HG02943 (cell line): ENCODE measurements around the gene CLEC10A.
"Not testable (repeated sequence)": the region's sequence is repeated elsewhere in the genome, so short reads cannot be mapped to it uniquely, and the experiment has no call there.

Source experiments
- ATAC-seq: cut with Tn5 transposase; IDR thresholded peaks from one replicate; pipeline ENCODE4 v1.9.1; 2021; ENCODE audit warnings: mild to moderate bottlenecking, low read depth, moderate library complexity; ENCODE audit not compliant: unreplicated experiment

CLEC10A gene, protein sequence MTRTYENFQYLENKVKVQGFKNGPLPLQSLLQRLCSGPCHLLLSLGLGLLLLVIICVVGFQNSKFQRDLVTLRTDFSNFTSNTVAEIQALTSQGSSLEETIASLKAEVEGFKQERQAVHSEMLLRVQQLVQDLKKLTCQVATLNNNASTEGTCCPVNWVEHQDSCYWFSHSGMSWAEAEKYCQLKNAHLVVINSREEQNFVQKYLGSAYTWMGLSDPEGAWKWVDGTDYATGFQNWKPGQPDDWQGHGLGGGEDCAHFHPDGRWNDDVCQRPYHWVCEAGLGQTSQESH

DNA sequence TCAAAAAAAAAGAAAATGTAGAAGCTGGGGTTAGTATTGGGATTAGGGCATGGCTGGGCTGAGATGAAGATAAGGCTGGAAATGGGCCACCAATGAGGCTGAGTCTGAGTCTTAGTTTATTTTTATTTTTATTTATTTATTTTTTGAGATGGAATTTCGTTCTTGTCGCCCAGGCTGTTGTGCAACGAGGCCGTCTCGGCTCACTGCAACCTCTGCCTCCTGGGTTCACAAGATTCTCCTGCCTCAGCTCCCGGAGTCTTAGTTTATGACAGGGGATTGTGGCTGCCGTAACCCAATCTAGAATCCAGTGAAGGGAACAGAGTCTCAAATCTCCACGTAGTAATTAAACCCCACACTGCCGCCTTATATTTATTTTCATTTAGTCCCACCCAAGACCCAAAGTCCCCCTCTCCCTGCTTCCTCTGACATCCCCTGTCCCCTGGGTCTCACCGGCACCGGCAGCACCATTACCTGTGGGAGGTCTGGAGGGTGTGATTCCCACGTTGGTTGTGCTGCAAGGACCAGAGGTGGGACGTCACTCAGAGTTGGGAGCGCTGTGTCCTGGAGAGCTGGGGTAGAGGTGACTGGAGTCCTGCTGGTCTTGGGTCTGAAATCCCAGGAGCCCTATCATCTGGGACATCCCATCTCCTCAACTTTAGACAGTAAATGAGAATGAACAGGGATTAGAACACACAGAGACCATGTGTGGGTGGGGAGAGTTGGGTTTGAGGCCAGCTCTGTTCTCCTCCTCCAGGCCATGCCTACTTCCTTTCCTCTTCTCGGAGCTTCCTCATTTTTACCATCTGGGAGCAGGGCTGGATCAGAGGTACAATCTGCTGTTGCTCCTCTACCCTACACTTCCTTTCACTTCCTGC, at the start of gene CLEC10A:
Gene CLEC10A, minus strand, starts transcription at position 671 of the 875 bp plus-strand sequence. CDS start 1,439 bp downstream, outside the sequence.
- no peak for ATAC-seq

DNA sequence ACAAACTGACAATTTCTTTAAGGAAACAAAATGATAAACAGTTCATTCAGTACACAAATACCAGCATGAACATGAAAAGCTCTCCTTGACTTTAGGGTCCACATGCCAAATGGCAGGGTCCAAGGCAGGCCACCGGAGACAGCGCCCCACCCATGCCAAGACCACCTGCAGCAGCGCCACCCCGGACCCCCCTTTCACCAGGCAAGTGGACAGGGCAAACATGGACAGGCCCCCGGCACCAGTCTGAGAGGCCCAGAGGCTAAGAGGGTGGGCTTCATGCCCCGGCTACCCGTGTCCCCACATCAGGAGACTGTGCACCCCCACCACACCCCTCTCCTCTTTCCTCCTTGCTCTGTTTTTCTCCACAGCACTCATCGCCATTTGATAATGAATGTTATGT, 49.3 kb upstream of the CLEC10A start:
- no peak for ATAC-seq

DNA sequence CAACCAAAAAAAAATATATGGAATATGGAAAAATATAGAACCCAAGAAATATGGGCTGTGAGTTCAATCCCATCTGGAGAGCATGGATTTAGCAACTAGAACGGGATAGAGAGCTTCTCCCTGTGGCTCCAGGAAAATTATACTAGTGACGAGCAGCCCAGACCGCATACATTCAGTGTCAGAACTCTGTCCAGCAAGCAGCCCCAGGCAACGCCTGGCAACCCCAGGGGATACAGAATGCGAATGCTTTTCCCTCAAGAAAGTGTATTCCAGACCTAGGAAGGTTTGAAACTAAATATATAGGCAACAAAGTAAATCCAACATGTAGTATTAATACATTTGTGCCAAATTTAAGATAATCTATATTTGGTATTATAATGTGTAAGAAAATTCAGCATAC, 48.1 kb upstream of the CLEC10A start:
- ATAC-seq = no peak

DNA sequence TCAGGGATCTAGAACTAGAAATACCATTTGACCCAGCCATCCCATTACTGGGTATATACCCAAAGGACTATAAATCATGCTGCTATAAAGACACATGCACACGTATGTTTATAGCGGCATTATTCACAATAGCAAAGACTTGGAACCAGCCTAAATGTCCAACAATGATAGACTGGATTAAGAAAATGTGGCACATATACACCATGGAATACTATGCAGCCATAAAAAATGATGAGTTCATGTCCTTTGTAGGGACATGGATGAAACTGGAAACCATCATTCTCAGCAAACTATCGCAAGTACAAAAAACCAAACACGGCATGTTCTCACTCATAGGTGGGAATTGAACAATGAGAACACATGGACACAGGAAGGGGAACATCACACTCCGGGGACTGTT, 47.5 kb upstream of the CLEC10A start:
- ATAC-seq = not testable (repeated sequence)

DNA sequence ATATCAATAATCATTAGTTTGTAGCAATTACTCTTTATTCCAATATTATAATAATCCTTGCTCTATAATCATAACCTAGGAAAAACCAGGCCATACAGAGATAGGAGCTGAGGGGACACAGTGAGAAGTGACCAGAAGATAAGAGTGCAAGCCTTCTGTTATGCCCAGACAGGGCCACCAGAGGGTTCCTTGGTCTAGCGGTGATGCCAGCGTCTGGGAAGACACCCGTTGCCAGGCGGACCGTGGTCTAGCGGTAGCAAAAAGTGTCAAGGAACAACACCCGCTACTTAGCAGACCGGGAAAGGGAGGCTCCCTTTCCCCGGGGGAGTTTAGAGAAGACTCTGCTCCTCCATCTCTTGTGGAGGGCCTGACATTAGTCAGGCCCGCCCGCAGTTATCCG, 46.3 kb upstream of the CLEC10A start:
- not testable (repeated sequence) for ATAC-seq

DNA sequence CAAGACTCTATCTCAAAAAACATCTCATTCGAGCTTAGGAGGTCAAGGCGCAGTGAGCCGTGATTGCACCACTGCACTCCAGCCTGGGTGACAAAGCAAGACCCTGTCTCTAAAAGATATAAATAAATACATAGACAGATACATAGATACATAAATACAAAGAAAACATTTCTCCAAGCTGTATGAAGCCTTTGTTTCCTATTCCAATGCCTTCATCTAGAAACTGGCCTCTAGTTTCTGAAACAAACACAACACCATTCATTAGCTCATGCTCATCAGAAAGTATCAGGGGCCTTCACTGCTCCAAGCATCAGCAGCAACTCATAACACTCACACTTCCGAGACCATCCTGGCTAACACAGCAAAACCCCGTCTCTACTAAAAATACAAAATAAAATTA, 44.9 kb upstream of the CLEC10A start:
- no peak for ATAC-seq

DNA sequence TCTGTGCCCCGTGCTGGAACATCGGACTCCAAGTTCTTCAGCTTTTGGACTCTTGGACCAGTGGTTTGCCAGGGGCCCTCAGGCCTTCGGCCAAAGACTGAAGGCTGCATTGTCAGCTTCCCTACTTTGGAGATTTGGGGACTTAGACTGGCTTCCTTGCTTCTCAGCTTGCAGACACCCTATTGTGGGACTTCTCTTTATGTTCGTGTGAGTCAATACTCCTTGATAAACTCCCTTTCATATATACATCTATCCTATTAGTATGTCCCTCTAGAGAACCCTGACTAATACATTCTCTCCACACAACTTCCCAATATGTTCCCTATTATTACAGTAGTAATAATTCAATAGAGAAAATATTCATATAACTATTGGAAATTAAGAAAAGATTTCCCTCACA, 43.8 kb upstream of the CLEC10A start:
- no peak for ATAC-seq

DNA sequence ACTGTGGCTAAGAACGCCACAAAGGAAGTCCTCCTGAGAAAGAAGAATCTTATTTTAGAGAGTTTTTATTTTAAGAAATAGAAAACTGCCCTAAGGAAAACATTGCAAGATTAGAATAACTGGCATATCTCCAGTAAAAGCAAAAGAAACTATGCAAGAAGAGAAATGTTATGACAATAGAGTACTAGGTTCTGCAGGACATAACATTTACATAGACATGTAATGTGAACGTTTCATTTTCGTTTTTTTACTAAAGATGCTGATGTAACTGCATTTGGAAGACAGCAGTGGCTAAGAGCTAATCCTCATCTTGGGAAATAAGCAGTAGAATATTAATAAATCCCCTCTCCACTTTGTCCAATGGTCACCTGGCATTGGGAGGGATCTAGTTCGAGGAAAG, 42.3 kb upstream of the CLEC10A start:
- no peak for ATAC-seq

DNA sequence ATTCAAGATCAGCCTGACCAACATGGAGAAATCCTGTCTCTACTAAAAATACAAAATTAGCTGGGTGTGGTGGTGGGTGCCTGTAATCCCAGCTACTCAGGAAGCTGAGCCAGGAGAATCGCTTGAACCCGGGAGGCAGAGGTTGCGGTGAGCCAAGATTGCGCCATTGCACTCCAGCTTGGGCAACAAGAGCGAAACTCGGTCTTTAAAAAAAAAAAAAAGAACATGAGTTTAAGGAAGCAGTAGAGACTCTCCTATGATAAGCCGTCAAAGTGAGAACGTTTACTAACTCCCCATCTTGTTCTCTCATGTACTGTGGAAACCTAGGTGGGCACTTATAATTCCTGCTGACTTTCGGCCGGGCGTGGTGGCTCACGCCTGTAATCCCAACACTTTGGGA, 40.6 kb upstream of the CLEC10A start:
- ATAC-seq = not testable (repeated sequence)

DNA sequence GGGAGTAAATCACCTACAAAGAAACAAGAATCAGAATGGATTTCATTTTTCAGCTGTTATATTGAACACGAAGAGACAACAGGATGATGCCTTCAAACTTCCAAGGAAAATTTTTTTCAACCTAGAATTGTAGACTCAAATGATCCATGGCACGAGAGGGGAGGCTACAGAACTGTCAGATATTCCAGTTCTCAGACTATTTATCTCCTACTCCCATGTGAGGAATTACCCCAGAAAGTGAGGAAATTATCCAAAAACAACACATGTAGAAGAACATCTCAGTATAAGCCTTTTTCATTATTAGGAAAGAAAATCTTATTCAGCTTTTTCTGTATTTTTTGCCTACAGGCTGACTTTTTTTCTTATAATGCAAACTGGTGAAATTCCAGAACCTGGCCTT, 40.1 kb upstream of the CLEC10A start:
- ATAC-seq = no peak

DNA sequence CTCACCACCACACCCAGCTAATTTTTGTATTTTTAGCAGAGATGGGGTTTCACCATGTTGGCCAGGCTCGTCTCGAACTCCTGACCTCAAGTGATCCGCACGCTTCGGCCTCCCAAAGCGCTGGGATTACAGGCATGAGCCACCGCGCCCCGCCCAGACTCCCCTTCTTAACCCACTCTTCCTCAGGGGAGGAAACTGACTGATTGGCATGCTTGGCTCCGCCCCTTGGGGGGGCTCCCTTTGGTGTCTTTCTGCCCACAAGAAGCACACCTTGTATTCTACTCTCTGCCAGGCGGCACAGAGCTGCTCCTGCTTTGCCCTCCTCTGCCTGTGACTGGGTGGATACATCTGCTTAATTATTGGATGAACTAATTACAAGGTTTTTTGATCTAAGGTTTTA, 39.3 kb upstream of the CLEC10A start:
- ATAC-seq = no peak

DNA sequence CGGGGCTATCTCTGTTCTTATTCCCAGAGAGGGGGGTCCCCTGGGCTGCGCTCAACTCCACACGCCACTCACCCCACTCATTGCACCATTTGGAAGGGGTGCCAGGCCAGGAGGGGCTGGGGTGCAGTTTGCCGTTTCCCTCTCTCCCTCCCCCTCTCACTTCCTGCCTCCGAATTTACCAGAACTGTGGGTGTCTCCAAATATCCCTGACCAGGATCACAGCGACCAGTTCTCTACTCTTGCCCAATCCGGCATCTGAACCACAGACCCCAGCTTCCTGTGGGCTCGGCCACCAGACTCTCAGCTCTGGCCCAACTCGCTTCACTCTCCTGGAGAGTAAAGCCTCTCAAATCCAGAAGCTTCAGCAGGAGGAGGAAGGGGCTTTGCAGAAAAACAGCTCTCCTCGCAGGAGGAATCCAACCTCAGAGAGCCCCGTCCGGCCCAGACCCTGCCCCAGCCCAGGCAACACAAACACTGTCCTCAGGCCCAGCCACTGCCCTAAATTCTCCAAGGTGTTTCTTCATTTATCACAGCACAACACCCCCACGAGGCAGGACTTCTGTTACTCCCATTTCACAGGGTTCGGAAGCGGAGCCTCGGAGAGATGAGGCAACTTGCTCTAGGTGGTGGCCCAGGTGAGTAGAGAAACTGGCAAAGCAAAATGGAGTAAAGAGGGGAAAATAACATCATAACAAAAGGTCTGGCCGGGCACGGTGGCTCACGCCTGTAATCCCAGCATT, 35.0 kb upstream of the CLEC10A start:
- no peak for ATAC-seq

DNA sequence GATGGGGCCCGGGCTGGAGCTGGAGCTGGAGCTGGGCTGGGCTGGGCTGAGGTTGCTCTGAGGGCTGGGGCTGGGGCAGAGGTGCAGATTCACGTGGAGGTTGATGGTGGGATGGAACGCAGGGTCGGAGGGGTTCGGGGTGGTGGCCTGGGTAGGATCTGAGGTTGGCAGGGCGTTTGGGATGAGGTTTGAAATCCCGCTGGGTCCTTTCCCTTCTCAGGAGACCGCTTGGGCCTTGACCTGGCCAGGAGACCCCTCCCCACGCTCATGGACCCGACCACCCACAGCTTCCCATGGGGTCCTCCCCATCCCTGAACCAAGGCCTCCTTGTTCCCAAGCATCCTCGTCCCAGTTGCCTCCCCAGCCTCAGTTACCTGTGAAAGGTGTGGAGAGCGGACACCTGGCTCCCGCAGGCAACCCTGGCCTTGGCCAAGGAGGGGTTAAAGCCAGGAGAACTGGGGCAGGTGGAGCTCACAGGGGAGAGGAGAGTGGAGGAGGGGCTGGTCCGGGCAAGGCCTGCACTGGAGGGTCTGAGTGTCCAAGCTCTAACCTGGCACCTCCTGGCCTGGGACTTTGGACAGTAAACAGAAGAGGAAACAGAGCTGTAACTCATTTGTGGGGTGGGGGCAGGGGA, 34.3 kb upstream of the CLEC10A start, which contains the start of gene ASGR2:
Gene ASGR2, minus strand, starts transcription at position 582 of the 634 bp plus-strand sequence. CDS start 582 bp downstream, outside the sequence.
- ATAC-seq = no peak

DNA sequence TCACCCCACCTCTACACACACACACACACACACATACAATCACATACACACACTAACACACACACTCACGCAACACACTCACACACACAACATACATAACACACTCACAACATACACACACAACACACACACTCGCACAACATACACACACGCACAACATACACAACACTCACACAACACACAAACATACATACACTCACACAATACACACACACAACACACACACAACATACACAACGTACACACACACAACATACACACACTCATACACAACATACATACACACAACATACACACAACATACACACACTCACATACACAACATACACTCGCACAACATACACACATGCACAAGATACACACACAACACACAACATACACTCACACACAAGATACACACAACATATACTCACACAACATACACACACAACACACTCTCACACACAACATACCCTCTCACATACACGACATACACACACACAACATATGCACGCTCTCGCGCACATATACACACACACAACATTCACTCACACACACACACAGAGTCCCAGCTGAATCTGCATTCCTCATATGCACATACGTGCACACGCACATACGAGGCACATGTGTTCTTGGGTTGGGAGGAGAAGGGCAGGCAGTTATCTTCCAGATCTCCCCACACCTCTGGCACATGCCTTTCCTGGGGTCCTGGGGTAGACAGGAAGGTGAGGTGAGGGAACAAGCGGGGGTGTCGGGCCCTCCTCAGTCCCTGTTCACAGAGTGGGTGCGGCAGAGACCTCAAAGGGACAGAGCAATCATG, 33.4 kb upstream of the CLEC10A start:
- no peak for ATAC-seq

DNA sequence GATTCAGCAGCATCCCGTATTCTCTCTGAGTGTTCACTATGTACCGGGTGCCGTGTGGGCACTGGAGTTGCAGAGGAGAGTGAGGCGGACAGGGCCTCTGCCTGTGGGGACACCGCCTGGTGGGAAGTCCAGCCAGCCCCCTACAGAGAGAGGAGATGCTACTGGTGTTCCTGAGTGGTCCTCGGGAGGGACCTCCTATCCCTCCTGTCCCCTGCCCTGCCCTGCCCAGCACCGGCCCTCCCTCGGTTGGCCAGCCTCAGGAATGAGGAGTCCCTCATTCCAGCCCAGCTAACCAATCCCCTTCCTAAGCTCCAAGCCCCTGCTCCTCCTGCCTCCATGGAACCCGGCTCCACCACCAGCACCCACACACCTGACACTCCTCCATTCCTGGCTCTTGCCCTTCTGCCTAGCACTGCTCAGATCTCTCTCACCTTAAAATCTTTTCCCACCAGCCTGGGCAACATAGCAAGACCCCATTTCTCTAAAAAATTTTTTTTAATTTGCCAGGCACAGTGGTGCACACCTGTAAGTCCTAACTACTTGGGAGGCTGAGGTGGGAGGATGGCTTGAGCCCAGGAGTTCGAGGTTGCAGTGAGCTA, 32.6 kb upstream of the CLEC10A start:
- ATAC-seq = no peak

DNA sequence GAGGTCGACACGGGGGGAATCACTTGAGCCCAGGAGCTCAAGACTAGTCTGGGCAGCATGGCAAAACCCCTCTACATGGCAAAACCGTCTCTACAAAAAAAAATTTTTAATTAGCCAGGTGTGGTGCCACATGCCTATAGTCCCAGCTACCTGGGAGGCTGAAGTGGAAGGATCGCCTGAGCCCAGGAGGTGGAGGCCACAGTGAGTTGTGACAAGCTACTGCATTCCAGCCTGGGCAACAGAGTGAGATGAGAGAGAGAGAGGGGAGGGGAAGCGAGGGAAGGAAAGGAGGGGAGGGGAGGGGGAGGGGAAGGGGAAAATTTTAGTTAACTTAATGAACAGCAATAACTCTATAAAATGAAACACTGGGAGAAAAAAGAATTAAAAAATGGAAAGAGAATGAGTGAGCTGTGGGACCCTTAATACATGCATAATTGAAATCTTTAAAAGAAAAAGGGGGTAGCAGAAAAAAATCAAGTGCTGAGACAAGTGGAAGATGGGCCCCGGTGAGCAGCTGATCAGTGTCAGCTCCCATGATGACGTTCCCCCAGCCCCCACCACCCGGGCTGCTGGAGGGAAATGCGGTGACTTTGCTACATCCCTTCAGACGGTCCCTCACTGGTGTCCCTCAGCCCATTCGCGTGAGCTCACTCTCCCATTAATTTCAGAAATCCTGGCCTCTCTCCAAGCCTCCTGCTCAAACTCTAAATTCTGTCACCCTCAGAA, 31.9 kb upstream of the CLEC10A start:
- ATAC-seq = no peak

DNA sequence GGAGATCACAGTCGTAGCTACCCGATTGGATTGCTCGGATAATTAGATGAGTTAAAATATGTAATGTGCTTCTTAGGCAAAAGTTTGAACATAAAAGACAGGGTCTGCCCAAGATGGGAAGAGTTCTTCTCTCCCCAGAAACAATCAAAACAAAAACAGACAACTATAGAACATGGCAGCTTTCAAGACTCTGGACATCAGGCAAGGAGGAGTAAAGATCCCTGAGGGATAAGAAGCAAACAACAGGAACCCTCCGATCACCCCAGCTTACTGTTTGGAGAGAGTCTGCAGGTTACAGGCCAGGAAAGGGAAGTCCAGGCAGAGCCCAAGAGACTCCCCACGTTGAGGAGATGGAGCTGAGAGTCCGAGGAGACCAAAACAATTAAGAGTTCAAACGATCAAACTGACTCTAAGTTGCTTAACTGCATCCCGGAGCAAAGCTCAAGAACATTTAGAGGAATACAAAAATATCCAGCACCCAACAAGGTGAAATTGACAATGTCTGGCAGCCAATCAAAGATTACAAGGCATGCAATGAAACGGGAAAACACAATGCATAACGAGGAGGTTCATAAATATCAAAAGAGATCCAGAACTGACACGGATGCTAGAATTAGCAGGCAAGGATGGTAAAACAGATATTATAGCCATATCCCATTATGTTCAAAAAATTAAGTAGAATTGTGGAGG, 30.7 kb upstream of the CLEC10A start:
- no peak for ATAC-seq
